Epithelial cell of prostate (primary cell): ENCODE data around the gene CSTB.

ENCODE experiments used
- DNase-seq: peaks from one replicate; pipeline ENCODE4 v3.0.0-alpha.2; 2011; ENCODE audit warnings: low read depth, low spot score
- H3K27ac ChIP-seq: fragments of 450-650 bp; 2 replicates; pipeline ENCODE4 v1.5.1; 2017; ENCODE audit warnings: mild to moderate bottlenecking

Gene CSTB

DNA sequence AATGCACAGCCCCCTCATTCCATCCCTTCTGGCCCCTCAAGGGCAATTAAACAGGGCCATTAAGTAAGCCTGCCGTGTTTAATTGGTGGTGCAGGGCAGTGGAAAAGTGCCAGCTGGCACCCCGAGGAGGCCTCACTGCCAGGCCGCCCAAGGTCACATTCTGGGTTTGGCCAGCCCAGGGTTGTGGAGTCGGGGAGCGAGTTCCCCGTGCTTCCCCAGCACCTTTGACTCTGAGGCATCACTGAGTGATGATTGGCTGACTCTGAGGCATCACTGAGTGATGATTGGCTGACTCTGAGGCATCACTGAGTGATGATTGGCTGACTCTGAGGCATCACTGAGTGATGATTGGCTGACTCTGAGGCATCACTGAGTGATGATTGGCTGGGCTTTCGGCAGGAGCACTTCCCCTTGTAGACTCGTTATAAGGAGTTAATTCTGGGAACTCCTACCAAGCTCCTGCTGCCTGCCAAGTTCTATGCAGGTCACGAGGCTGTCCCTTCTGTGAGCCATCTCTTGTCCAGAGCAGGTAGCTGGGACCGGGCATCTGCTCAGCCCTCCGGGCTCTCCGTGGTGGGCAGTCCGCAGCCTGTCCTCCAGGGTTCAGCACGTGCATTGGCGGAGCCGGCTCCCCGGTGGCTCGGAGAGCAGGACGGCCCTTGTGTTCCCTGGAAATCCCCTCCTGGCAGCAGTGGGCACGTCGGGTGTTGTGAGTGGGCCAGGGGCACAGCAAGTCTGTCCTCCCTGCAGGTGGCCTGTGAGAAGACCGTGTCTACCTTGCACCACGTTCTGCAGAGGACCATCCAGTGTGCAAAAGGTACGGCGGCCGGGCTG lies 20.9 kb downstream of the CSTB start:
- DNase-seq: no peak
- H3K27ac ChIP-seq: no peak overlapping the region

DNA sequence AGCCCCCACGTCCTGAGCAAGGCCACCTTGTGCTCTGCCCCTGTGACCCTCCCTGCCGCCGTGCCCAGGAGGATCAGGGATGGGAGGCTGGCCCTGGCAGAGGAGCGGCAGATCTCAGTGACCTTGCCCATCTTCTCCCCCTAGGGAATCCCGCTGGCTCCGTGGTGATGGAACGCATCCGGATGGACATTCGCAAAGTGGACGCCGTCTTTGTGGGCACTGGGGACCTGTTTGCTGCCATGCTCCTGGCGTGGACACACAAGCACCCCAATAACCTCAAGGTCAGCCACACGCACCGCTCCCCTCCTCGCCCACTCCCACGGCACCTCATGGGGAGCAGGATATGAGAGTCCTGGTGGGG lies 22.7 kb downstream of the CSTB start:
- no peak for DNase-seq

DNA sequence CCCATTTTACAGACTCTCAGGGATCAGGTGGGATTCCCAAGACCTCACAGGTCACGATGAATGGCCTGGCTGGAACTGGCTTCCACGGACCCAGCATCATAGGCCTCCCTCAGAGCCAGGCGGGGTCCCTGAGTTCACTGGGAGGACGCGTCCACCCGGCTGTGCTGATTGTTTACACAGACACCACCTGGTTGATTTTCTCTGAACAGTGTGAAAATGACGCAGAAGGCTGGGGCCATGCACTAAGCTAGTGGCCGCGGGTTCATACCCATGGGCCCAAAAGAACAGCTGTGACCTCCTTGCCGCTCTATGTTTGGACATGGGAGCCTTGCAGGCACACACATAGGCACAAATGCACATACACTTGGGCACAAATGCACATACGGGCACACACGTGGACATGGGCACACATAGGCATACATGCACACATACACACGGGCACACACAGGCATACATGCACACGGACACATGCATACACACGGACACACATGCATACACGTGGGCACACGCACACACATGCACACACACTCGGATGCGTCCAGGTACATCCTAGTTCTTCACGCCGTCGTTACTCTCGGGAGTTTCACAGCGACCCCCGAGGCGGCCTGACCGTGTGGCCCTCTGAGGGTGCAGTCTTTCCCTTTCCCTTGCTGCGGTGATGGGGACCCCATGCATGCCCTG lies 23.2 kb downstream of the CSTB start:
- DNase-seq: no peak

More for the DNA sequence above, 22.7 kb downstream of the CSTB start:
- H3K27ac ChIP-seq: no peak overlapping the region

DNA sequence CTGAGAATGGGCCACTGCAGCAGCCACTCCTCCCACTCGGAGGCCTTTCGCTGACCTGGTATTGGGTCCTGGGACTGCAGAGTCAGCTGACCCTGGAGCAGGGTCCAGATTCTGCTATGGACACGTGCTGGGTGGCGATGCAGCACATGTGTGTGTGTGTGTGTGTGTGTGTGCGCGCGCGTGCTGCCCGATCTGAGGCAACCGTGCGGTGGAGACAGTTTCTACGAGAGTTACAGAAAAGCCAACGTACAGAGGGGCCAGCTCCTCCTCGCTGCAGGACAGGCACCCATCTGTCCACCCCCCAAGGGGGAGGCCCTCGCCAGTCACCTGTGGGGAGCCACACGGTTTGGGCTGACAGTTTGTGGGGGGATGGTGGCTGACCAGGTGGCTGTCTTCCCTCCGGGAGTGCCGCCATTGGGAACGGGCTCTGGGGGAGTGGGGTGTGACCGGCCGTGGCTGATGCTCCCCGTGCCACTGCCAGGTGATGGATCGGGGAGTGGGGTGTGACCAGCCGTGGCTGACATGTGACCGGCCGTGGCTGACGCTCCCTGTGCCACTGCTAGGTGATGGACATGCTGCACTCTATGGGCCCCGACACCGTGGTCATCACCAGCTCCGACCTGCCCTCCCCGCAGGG lies 24.0 kb downstream of the CSTB start:
- DNase-seq: no peak

More for the DNA sequence above, 23.2 kb downstream of the CSTB start:
- H3K27ac ChIP-seq: no peak overlapping the region

DNA sequence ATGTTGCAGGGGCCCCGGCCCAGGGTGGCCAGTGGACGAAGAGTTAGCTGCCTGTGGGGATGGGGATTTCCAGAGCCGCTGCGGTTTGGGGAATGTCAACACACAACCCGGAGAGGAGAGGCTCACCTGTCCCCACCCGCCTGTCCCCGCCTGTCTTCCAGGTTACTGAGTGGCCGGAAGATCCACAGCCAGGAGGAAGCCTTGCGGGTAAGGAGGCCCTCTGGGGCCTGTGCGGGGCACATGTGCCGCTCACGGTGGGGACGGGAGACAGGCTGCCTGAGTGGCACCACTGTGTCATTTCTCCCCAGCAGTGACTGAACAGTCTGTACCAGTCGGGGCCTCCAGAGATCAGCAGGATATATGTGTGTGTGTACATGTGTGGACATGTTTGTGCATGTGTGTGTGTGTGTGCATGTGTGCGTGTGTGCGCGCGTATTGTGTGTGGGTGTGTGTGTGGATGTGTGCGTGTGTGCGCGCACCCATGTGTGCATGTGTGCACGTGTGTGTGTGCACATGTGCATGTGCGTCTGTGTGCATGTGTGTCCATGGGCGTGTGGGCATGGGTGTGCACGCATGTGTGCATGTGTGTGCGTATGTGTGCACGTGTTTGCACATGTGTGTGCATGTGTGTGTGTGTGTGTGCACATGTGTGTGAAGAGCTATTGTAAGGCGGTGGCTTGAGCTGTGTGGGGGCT lies 25.6 kb downstream of the CSTB start:
- no peak for DNase-seq
- no peak overlapping the region for H3K27ac ChIP-seq

More for the DNA sequence above, 24.0 kb downstream of the CSTB start:
- no peak overlapping the region for H3K27ac ChIP-seq

DNA sequence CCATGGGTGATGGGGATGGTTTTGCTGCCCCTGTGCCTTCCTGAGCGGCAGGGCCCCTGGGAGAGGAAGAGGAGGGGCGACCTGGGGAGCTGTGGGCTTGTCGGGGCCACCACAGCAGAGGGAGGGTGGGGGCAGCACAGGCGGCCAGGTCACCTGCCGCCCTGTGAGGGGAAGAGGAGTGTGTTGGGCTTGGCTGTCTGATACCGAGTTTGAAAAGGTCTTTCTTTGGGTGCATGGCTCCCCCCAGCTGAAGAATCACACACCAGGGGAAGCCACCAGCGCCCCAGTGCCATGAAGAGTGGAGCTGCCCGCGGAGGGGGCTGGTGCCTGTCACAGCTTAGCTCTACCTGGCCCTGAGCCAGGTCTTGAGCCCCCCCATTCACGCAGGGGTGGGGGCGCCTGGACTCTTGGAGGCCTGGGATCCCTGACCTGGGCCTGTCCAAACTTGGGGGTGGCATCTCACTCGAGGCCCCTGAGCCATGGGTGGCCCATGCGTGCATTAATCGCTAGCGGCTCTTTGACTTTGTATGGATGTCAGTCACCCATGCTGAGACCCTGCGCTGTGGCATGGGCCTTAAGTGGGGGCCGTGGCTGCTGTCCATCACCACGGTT lies 26.4 kb downstream of the CSTB start:
- no peak for DNase-seq
- no peak overlapping the region for H3K27ac ChIP-seq

DNA sequence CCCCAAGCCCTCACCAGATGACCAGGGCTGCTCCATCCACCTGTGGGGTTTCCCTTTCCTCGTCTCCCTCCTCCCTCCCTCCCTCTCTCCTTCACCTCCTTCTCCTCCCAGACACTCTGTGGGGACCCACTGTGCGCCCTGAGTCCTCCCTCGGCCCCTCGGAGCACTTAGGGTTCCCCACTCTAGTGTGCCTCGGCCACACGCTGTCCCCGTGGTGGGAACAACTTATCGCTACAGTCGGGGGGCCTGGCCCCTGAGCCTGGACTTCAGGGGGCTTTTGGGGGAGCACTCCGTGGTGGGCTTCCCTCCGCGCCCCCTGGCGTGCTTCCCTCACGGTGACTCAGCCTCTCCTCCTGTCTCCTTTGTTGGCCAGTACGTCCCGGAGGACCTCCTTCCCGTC lies 27.5 kb downstream of the CSTB start:
- no peak for DNase-seq
- no peak overlapping the region for H3K27ac ChIP-seq

DNA sequence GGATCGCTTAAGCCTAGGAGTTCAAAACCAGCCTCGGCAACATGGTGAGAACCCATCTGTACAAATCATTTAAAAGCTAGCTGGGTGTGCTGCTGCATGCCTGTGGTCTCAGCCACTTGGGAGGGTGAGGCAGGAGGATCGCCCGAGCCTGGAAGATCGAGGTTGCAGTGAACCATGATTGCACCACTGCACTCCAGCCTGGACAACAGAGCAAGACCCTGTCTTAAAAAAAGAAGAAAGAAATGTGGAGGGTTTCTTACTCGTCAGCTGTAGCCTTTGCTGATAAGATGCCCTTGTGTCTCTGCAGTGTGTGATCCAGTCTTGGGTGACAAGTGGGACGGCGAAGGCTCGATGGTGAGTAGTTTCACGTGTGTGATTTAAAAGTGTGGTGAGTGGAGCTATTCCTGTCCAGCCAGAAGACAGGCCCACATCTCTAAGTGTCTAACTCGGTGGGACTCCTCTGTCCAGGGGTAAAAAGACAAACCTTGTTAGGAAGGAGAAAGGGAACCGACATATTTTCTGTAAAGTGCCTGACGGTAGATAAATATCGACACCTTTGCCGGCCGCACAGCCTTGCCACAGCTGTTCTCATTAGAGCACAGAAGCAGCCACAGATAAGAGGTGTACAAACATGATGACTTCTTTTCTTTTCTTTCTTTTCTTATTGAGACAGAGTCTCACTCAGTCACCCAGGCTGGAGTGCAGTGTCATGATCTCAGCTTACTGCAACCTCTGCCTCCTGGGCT lies 30.2 kb downstream of the CSTB start:
- H3K27ac ChIP-seq: no peak overlapping the region
- DNase-seq: no peak

DNA sequence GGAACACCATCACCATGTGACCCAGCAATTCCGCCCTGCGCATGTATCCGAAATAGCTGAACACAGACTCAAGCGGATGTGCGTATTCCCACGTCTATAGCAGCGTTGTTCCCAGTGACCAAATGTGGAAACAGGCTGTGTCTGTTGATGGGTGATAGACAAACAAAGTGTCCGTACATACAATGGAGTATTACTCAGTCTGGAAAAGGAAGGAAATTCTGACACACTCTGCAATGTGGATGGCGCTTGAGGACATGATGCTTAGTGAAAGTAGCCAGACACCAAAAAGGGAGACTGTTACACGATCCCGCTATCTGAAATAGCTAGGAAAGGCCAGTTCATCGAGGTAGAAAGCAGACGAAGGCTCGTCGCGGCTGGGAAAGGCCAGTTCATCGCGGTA lies 31.4 kb downstream of the CSTB start:
- DNase-seq: no peak
- H3K27ac ChIP-seq: no peak overlapping the region

DNA sequence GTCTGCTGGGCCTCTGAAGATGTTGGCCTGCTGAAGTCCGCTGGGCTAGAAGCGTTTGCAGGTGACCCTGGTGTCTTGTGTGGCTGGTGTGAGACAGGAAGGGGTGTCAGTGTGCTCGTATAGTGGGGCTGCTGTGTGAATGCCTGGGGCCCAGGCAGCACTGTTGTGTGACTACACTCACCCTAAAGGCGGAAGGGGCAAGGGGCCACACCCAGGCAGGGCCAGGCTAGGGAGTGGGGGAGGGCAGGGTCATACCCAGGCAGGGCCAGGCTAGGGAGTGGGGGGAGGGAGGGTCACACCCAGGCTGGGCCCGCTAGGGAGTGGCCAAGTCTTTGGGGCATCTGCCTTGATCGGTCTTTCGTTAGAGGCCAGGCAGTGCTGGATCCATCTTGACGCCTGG lies 32.2 kb downstream of the CSTB start:
- DNase-seq: no peak
- H3K27ac ChIP-seq: no peak overlapping the region

DNA sequence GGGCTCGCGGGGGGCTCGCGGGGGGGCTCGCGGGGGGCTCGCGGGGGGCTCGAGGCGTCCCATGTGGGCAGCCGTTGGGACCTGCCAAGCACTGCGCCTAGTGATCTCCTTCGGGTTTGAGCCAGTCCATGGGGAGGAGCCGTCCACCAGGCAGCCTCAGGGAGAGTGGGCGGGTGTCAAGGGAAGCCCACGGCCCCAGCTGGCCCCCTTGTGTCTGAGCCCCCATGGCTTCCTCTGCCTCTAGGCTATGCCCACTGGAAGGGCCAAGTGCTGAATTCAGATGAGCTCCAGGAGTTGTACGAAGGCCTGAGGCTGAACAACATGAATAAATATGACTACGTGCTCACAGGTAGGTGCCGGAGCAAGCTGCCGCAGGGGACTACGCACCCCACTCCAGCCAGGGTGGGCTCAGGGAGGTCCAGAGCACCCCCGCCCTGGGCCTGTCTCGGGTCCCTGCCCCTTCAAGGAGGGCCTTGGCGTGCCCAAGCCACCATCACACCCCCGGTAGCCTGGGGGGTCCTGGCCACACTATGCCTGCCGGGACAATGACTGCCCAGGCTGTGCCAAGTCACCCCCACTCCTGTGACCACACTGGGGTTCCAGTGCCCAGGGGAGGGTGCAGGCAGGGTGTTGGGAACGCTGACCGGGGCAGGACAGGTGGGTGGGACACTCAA lies 34.5 kb downstream of the CSTB start:
- no peak for DNase-seq
- H3K27ac ChIP-seq: no peak overlapping the region

DNA sequence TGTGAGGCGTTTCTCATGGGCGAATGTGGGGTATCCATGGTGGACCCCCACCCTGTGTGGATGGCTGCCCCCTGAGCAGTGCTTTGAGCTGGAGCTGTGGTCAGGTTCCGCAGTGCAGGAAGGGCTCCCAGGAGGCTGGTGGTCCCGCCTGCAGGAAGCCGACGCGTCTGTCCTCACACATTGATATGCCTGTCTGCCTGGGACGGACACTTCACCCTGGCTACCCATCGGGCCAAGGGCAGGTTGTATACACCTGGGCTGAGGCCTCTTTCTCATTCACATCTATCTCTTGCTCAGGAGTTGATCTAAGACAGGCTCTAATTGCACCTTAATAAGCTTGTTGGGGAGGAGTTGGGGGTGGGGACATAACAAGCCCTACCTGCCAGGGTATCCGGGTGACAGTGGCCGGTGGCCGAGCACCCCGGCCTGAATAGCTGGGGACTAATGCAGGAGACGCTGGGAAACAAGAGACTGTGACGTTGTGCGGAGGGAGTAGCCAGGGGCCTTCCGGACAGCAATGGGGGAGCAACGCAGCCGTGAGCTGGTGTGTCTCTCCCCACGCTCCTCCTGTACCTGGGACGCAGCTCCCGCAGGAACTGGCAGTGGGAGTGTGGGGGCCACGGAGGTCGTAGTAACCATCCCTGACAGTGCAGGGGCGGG lies 35.5 kb downstream of the CSTB start:
- H3K27ac ChIP-seq: no peak overlapping the region
- DNase-seq: peak; percentile 45

DNA sequence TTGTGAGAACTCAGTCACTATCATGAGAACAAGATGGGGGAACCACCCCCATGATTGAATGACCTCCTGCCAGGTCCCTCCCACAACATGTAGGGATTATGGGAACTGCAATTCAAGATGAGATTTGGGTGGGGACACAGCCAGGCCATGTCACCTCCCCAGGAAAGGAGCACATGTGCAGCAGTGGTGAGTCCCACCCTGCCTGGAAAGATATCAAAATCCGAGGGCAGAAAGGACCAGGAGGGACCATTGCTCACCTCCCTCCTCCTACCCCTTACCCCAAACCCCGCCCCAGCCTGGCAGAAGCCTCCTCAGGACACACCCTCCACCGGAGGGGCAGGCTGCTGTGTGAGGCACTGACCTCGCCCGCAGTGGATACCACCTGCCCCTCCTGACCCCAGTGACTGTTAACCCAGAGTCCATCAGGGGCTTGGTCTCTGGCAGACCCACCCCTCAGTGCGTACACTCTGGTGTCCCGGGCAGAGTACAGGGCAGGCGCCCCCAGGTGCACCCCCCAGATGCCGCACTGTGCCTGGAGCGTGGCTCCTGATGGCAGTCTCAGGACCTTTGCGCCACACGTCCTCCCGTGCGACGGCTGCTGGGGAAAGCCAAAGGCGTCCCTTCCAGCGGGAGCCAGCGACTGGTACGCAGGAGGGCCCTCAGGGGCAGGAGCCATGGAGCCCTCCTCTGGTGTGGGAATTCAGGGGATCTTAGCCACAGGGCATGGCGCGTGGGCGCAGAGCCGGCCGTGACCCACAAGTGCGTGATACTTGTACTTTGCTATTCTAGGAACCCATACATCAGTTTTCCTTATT lies 36.3 kb downstream of the CSTB start:
- DNase-seq: no peak
- no peak overlapping the region for H3K27ac ChIP-seq

DNA sequence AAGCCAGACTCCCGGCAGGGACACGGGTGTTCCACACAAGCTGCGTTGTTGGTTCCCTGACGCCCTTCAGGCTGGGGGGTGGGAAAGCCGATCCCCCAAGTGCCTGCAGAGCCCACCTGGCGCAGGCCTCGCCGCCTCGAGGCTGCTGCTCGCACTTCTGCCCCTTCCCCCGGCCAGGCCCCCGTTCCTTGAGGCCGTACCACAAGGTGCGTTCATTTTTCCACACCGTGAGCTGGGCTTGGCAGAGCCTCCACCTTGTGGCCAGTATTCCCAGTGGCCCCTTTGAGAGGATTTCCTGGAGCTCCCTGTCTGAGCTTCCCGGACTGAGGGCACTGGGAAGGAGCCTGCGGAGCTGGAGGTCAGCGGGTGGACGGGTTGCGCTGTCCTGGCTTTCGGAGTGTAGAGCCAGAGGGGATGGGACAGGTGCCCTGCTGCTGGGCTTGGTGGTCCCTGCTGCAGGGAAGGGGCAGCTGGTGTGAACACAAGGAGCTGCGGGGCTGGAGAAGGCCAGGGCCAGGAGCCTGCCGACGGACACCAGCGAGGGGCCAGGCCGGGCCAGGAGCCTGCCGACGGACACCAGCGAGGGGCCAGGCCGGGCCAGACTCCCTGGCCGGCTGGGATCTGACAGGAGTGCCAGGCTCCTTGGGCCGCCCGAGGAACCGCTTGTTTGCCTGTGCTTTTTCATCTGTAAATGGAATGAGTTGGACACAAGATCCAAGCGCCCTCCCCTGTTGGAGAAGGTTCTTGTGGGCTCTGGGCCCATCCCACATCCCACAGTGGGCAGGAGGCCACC lies 38.8 kb downstream of the CSTB start:
- DNase-seq: no peak
- no peak overlapping the region for H3K27ac ChIP-seq

DNA sequence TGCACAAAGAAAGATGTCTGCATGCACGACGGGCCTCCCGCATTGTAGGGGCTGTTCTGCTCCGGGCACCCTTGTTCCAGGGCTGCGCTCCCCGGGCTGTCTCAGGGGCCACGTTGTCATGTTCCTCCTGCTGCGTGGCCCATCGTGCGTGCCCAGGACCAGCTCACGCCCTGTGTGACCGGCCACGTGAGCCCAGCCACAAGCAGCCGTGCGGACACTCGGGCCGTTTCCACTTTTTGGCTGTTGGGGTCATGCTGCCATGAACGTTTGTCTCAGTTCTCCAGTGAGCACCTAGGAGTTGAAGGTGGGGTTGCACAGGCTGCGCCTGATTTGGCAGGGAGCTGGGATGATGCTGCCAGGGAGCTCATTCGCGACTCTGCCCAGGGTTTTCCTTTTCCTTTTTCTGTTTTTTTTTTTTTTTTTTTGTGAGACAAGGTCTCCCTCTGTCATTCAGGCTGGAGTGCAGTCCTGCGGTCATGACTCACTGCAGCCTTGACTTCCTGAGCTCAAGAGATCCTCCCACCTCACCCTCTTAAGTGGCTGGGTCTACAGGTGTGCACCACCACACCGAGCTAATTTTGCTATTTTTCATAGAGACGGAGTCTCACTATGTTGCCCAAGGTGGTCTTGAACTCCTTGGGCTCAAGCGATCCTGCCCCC lies 39.8 kb downstream of the CSTB start:
- DNase-seq: no peak
- H3K27ac ChIP-seq: no peak overlapping the region

DNA sequence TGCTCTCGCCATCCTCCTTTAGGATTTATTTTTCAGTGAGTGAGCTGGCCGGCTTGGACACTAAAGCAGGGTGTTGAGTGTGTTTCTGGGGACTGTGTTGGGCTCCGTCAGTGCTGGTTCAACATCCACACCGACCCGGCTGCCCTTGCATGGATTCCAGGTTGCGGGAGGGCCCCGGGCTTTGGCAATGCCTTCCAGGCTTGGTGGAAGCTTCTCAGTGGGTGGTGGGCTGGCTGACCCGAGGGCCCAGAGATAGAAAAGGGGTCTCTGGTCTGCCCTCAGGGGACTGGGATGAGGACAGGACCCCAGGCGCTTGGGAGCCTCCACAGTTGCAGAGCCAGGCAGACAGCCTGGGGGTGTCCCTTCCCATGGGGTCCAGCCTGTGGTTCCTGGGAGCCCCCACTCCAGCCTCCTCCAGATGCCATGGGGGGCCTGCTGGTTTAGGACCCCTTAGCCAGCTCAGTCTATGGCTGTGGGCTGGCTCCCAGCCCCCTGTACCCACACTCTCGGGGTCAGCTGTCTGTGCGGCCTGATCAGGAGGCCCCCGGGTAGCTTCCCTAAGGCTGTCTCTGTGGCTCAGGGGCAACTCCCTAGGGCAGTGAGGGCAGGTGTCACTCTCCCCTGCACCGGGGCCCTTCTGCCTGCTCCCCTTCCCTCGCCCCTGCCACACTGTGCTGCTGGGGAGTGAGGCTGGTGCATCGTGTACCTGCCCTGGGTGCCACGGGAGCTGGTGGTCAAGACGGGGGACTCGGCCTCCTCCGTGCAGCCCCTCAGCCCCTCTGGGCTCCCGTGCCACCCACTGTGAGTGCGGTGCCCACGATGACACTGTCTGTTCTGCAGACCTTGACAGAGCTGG lies 40.6 kb downstream of the CSTB start:
- DNase-seq: no peak
- no peak overlapping the region for H3K27ac ChIP-seq
